GM19455 (cell line): Measurements from ENCODE around the gene MPC2.
"Not testable (repeated sequence)": the region's sequence is repeated elsewhere in the genome, so short reads cannot be mapped to it uniquely, and the experiment has no call there.

Source experiments
- ATAC-seq: cut with Tn5 transposase; IDR thresholded peaks from one replicate; pipeline ENCODE4 v1.9.1; 2021; ENCODE audit not compliant: unreplicated experiment

The MPC2 gene

GRCh38 chr1:167935216-167936067 is 1.4 kb downstream of the MPC2 start:
- ATAC-seq = peak; percentile 12

GRCh38 chr1:167934426-167935215 is 2.3 kb downstream of the MPC2 start:
- no peak for ATAC-seq

GRCh38 chr1:167933788-167934187 is 3.1 kb downstream of the MPC2 start:
- ATAC-seq = no peak

- no peak for ATAC-seq
These were observed 7.1 kb downstream of the MPC2 start for GRCh38 chr1:167929725-167930124.

- not testable (repeated sequence) for ATAC-seq
These were observed 8.0 kb downstream of the MPC2 start for GRCh38 chr1:167928919-167929318.

- ATAC-seq = no peak
These were observed 8.4 kb downstream of the MPC2 start for GRCh38 chr1:167928457-167928852.

GRCh38 chr1:167927046-167927754 is 9.7 kb downstream of the MPC2 start:
- no peak for ATAC-seq

- ATAC-seq = no peak
These were observed 10.3 kb downstream of the MPC2 start for GRCh38 chr1:167926486-167926997.

GRCh38 chr1:167924543-167925231 is 12.2 kb downstream of the MPC2 start:
- no peak for ATAC-seq

GRCh38 chr1:167924102-167924501 is 12.8 kb downstream of the MPC2 start:
- ATAC-seq = no peak

- no peak for ATAC-seq
These were observed 13.4 kb downstream of the MPC2 start for GRCh38 chr1:167923324-167924056.

- ATAC-seq = no peak
These were observed 14.2 kb downstream of the MPC2 start for GRCh38 chr1:167922611-167923074.

GRCh38 chr1:167922023-167922422 is 14.8 kb downstream of the MPC2 start:
- ATAC-seq = no peak

- no peak for ATAC-seq
These were observed 19.9 kb downstream of the MPC2 start for GRCh38 chr1:167916766-167917511.

GRCh38 chr1:167915569-167915968 is 21.3 kb downstream of the MPC2 start:
- no peak for ATAC-seq

- no peak for ATAC-seq
These were observed 22.9 kb downstream of the MPC2 start, which contains the start of gene ADCY10 for GRCh38 chr1:167913895-167914496. TSS of gene ADCY10 (minus strand) at chr1:167914134. CDS start at chr1:167905140, 8,994 bp downstream.

GRCh38 chr1:167912294-167912693 is 24.6 kb downstream of the MPC2 start:
- ATAC-seq = no peak

- no peak for ATAC-seq
These were observed 25.5 kb downstream of the MPC2 start for GRCh38 chr1:167911413-167911812.

GRCh38 chr1:167910530-167910929 is 26.3 kb downstream of the MPC2 start:
- ATAC-seq = no peak
